KMS-11 (cell line): ENCODE results near the gene SKI.

Experiments used
- H2AFZ ChIP-seq: fragments of 200-600 bp; sonication (generic); 2 replicates; pipeline ENCODE4 v1.6.1; 2016; ENCODE audit warnings: antibody characterized with exemption, mixed run types, low read depth
- H3K27ac ChIP-seq: fragments of 200-600 bp; sonication (generic); 2 replicates; pipeline ENCODE4 v1.6.1; 2016; ENCODE audit warnings: mild to moderate bottlenecking, mixed run types
- H3K27me3 ChIP-seq: fragments of 200-600 bp; sonication (generic); 2 replicates; pipeline ENCODE4 v1.6.1; 2017; ENCODE audit warnings: mild to moderate bottlenecking, low read depth, mixed run types, moderate library complexity; ENCODE audit not compliant: insufficient read depth
- H3K36me3 ChIP-seq: fragments of 200-600 bp; sonication (generic); 2 replicates; pipeline ENCODE4 v1.6.1; 2017; ENCODE audit warnings: mild to moderate bottlenecking, mixed run types; ENCODE audit not compliant: insufficient read depth
- H3K4me1 ChIP-seq: fragments of 200-600 bp; sonication (generic); 2 replicates; pipeline ENCODE4 v1.6.1; 2016; ENCODE audit warnings: mild to moderate bottlenecking, low read depth, mixed run types; ENCODE audit not compliant: poor library complexity, severe bottlenecking
- H3K4me2 ChIP-seq: fragments of 200-600 bp; sonication (generic); 2 replicates; pipeline ENCODE4 v1.7.0; 2016; ENCODE audit warnings: mild to moderate bottlenecking, mixed run types
- H3K4me3 ChIP-seq: fragments of 200-600 bp; sonication (generic); IDR thresholded peaks from 2 replicates; pipeline ENCODE4 v1.6.1; 2017; ENCODE audit warnings: low read depth, low read length, mixed read lengths; ENCODE audit not compliant: insufficient read depth
- H3K79me2 ChIP-seq: fragments of 200-600 bp; sonication (generic); 2 replicates; pipeline ENCODE4 v1.6.1; 2016; ENCODE audit warnings: low read depth, mixed run types; ENCODE audit not compliant: insufficient read depth
- H3K9ac ChIP-seq: fragments of 200-600 bp; sonication (generic); 2 replicates; pipeline ENCODE4 v1.6.1; 2016; ENCODE audit warnings: mild to moderate bottlenecking, mixed run types
- H4K20me1 ChIP-seq: fragments of 200-600 bp; sonication (generic); 2 replicates; pipeline ENCODE4 v1.6.1; 2016; ENCODE audit warnings: mild to moderate bottlenecking, mixed run types; ENCODE audit not compliant: insufficient read depth
- TF ChIP-seq, protein P1 (sequence below): fragments of 200-600 bp; sonication (generic); conservative IDR thresholded peaks from 2 replicates; pipeline ENCODE4 v1.6.1; 2017; ENCODE audit warnings: low read depth, mild to moderate bottlenecking, antibody characterized with exemption, low read length, moderate library complexity, mixed read lengths

SKI gene

DNA sequence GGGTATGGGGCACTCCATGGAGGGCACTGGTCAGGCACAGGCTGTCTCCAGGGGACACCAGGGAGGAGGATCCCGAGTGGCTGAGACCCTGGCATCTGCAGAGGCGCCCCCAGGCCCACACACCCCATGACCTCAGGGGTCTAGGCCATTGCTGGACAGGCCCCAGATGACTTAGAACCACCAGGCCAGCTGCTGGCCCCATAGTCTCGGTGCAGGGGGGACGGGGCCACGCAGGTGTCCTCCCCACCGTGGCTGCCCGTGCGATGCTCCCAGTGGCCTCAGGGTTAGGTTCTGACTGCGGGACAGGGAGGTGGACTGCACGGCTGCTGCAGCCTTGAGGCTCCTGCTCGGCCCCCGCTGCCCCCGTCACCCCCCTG, 119.3 kb downstream of the SKI start:
- Histone ChIP-seq H3K4me2 (no peak overlapping the region), H2AFZ (no peak overlapping the region), H3K27me3 (peaks cover 72% of the 10 kb centered on the region), H3K4me3 (no peak overlapping the region), H4K20me1 (no peaks in the 10 kb centered on the region), H3K9ac (no peak overlapping the region), H3K27ac (no peak overlapping the region), H3K79me2 (no peaks in the 10 kb centered on the region), H3K4me1 (no peaks in the 10 kb centered on the region), H3K36me3 (no peaks in the 10 kb centered on the region)
- TF ChIP-seq, protein P1, sequence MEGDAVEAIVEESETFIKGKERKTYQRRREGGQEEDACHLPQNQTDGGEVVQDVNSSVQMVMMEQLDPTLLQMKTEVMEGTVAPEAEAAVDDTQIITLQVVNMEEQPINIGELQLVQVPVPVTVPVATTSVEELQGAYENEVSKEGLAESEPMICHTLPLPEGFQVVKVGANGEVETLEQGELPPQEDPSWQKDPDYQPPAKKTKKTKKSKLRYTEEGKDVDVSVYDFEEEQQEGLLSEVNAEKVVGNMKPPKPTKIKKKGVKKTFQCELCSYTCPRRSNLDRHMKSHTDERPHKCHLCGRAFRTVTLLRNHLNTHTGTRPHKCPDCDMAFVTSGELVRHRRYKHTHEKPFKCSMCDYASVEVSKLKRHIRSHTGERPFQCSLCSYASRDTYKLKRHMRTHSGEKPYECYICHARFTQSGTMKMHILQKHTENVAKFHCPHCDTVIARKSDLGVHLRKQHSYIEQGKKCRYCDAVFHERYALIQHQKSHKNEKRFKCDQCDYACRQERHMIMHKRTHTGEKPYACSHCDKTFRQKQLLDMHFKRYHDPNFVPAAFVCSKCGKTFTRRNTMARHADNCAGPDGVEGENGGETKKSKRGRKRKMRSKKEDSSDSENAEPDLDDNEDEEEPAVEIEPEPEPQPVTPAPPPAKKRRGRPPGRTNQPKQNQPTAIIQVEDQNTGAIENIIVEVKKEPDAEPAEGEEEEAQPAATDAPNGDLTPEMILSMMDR: no peak

DNA sequence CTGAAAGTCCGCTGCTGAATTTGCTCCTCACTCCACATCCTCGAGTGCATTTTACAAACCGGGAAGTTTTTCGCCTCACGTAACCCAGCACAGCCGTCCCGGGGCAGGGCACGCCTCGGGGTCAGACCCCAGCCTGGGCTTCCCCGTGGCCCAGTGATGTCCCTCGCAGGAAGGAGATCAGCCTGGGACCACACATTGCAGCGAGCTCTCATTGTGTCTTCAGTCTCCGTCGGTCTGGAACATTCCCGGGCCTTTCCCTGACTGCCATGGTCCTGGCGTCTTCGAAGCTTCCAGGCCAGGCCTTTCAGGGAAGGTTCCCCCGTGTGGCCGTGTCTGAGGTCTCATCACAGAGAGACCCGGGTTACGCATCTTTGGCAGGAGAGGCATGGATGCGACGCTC, 119.8 kb downstream of the SKI start:
- Histone ChIP-seq H3K4me3 (no peak overlapping the region), H3K36me3 (no peaks in the 10 kb centered on the region), H3K9ac (no peak overlapping the region), H4K20me1 (no peaks in the 10 kb centered on the region), H3K4me1 (no peaks in the 10 kb centered on the region), H2AFZ (no peak overlapping the region), H3K79me2 (no peaks in the 10 kb centered on the region), H3K27me3 (peaks cover 72% of the 10 kb centered on the region), H3K27ac (no peak overlapping the region), H3K4me2 (no peak overlapping the region)
- TF ChIP-seq, protein P1: no peak

DNA sequence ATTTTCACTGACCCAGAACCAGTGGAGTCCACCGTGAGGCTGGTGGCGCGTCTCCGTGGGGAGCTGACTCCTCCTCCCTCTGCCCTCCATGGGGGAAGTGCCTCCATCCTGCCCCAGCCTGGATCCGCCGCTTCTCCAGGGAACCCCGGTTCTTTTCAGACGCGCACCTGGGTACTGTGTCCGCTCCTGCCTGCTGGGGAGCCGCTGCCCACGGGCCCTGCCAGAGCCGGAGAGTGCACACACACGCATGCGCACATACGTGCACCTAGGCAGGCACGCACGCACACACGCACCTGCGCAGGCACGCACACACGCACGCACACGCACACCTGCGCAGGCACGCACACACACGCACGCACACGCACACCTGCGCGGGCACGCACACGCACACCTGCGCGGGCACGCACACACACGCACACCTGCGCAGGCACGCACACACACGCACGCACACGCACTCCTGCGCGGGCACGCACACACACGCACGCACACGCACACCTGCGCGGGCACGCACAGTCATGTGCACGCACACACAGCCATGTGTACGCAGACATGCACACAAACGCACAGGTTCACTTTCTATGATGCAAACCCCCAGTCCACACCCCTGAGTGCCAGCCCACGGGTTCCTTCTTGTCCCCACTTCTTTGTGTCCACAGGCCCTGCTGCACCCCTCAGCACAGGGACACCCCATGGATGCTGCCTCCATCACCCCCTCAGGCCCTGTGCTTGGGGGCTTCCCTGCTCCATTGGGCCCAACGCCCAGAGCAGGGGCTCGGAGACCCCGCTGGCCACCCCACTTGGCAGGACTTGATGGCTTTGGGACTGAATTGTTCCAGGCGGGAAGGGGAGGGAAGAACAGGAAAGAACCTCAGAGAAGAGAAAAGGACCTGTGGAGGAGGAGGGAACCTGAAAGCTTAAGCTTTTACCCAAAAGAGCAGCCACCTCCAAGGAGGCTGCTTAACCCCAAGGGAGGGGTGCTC, 120.5 kb downstream of the SKI start:
- no peak overlapping the region for H3K9ac ChIP-seq
- no peaks in the 10 kb centered on the region for H3K36me3 ChIP-seq
- H4K20me1 ChIP-seq: no peaks in the 10 kb centered on the region
- no peaks in the 10 kb centered on the region for H3K4me1 ChIP-seq
- H3K4me2 ChIP-seq: no peak overlapping the region
- peaks cover 72% of the 10 kb centered on the region for H3K27me3 ChIP-seq
- TF ChIP-seq, protein P1: no peak
- no peak overlapping the region for H2AFZ ChIP-seq
- no peak overlapping the region for H3K27ac ChIP-seq
- no peak overlapping the region for H3K4me3 ChIP-seq
- no peaks in the 10 kb centered on the region for H3K79me2 ChIP-seq

DNA sequence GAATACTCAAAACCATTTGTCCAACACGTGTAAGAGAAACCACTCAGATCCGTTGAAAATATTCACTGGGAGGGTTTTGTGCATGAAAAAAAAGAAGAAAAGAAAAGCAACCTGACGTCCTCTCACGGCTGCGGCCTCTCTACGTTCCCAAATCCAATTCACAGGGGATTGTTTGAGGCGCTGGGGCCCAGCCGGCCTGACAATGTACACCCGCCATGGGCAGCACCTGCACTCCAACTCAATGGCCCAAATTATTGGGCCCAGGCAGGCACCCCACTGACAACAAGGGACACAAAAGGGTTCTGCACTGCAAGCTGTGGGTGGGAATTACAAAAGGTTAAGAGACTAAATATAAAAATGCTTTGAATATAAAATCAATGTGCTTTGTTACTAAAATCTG, 121.7 kb downstream of the SKI start:
- peaks cover 76% of the 10 kb centered on the region for H3K27me3 ChIP-seq
- no peak overlapping the region for H2AFZ ChIP-seq
- H3K9ac ChIP-seq: no peak overlapping the region
- TF ChIP-seq, protein P1: no peak
- no peaks in the 10 kb centered on the region for H3K36me3 ChIP-seq
- H3K4me3 ChIP-seq: no peak overlapping the region
- no peaks in the 10 kb centered on the region for H4K20me1 ChIP-seq
- H3K4me1 ChIP-seq: no peaks in the 10 kb centered on the region
- no peaks in the 10 kb centered on the region for H3K79me2 ChIP-seq
- no peak overlapping the region for H3K4me2 ChIP-seq
- no peak overlapping the region for H3K27ac ChIP-seq
